ENCODE data around the gene GUCY1A2. TPM values are rescaled to one million over a fixed set of nuclear protein-coding genes. Genes with fewer than 3 reads are reported as not detected.

Gene GUCY1A2
- total RNA-seq, 4 donors from 2014 or later: 0.37 to 2.0 (median 0.67) TPM

DNA sequence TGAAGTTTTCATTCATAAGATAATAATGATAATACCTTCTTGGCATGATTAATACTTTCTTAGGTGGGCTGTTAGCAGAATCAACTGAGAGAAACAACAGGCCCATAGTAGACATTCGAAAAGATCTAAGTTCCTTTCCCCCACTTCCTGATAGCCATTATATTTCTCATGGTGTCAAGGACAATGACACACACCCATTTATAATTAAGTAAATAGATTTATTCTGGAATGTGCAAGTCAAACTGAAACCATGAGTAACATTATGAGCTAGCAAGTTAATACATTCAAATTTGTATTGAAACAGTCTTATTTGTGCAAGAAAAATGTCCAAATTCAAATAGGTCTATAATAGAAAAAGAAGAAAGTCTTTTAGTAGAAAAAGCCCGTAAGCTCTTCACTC is 301.1 kb downstream of the GUCY1A2 start:
- Histone ChIP-seq H3K4me1 (no peaks in the 10 kb centered on the region), H3K36me3 (no peaks in the 10 kb centered on the region), H3K4me3 (no peak overlapping the region), H3K9me3 (no peaks in the 10 kb centered on the region), H3K27ac (no peak overlapping the region), H3K27me3 (no peaks in the 10 kb centered on the region)
- 53 to 68% methylated on average over 2 of the region's 2 CpGs for WGBS, 2 donors (ENCODE audit: low coverage in 1 of 2)
- no peak for DNase-seq
- intact Hi-C loops (cut with DNase I; ENCODE audit: low total_unique reads): no loop called here
- in situ Hi-C loops (cut with MboI; ENCODE audit: low pct_ligation_motif_present in 1 of 4, low pct_unique_long_range_greater_than_20kb in 1 of 4, low sequenced_read_pairs in 3 of 4): no loop called here
- TF ChIP-seq POLR2A (IDR thresholded peaks at IDR 0.05) (no peak), POLR2AphosphoS5 (IDR thresholded peaks at IDR 0.05) (no peak), EP300 (IDR thresholded peaks at IDR 0.05; ENCODE audit: low read depth) (no peak)

DNA sequence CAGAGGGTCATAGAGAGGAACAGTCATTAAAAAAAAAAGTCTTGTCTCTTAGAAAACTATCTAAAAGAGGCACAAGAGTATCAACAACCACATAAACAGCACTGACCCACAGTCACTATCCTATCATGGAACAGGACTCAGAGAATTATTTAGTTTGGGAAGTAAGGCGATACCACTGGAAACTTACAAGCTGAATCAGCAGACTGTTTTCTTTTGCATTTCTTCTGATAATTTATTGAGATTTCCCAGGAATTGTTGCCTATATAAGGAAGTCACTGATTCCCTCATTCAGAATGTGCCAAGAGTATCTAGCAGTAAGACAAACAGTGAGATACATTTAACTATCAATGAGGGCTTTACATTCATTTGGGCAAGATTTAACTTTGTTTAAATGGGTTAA is 304.1 kb downstream of the GUCY1A2 start:
- Histone ChIP-seq H3K4me1 (no peaks in the 10 kb centered on the region), H3K27ac (no peak overlapping the region), H3K4me3 (no peak overlapping the region), H3K27me3 (no peaks in the 10 kb centered on the region), H3K9me3 (no peaks in the 10 kb centered on the region), H3K36me3 (no peaks in the 10 kb centered on the region)
- TF ChIP-seq EP300 (IDR thresholded peaks at IDR 0.05; ENCODE audit: low read depth) (no peak), POLR2AphosphoS5 (IDR thresholded peaks at IDR 0.05) (no peak), POLR2A (IDR thresholded peaks at IDR 0.05) (no peak)
- TF ChIP-seq, protein P1, sequence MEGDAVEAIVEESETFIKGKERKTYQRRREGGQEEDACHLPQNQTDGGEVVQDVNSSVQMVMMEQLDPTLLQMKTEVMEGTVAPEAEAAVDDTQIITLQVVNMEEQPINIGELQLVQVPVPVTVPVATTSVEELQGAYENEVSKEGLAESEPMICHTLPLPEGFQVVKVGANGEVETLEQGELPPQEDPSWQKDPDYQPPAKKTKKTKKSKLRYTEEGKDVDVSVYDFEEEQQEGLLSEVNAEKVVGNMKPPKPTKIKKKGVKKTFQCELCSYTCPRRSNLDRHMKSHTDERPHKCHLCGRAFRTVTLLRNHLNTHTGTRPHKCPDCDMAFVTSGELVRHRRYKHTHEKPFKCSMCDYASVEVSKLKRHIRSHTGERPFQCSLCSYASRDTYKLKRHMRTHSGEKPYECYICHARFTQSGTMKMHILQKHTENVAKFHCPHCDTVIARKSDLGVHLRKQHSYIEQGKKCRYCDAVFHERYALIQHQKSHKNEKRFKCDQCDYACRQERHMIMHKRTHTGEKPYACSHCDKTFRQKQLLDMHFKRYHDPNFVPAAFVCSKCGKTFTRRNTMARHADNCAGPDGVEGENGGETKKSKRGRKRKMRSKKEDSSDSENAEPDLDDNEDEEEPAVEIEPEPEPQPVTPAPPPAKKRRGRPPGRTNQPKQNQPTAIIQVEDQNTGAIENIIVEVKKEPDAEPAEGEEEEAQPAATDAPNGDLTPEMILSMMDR (IDR thresholded peaks at IDR 0.05): no peak
- in situ Hi-C loops (cut with MboI; ENCODE audit: low pct_ligation_motif_present in 1 of 4, low pct_unique_long_range_greater_than_20kb in 1 of 4, low sequenced_read_pairs in 3 of 4) (no loop called here), intact Hi-C loops (cut with DNase I; ENCODE audit: low total_unique reads) (no loop called here)
- no peak for DNase-seq
- WGBS, 2 donors (ENCODE audit: low coverage in 1 of 2): 85 to 100% methylated on average over 1 of the region's 1 CpG

DNA sequence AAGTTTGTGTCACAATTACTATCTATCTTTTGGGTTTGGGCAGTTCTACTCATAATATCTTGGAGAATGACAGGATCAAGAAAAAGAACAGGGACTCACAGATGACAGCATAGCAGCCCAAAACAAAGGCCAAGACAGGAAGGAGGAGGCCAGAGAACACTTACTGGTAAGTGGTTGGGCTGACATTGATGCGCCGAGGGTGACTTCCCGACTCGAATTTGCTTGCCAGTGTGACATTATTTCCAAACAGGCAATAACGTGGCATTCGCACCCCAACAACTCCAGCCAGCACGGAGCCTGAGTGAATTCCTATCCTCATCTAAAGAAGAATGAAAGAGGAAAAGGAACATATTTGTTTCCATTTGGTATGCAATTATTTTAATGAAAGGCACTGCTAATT is 309.9 kb downstream of the GUCY1A2 start:
- H3K27ac ChIP-seq: no peak overlapping the region
- no peaks in the 10 kb centered on the region for H3K27me3 ChIP-seq
- 77 to 78% methylated on average over 6 to 7 of the region's 7 CpGs for WGBS, 2 donors (ENCODE audit: low coverage in 1 of 2)
- intact Hi-C loops (cut with DNase I; ENCODE audit: low total_unique reads) (no loop called here), in situ Hi-C loops (cut with MboI; ENCODE audit: low pct_ligation_motif_present in 1 of 4, low pct_unique_long_range_greater_than_20kb in 1 of 4, low sequenced_read_pairs in 3 of 4) (no loop called here)
- TF ChIP-seq EP300 (IDR thresholded peaks at IDR 0.05; ENCODE audit: low read depth) (no peak), POLR2AphosphoS5 (IDR thresholded peaks at IDR 0.05) (no peak), POLR2A (IDR thresholded peaks at IDR 0.05) (no peak)
- TF ChIP-seq, protein P1 (IDR thresholded peaks at IDR 0.05): no peak
- no peaks in the 10 kb centered on the region for H3K36me3 ChIP-seq
- no peaks in the 10 kb centered on the region for H3K4me1 ChIP-seq
- no peak for DNase-seq
- no peaks in the 10 kb centered on the region for H3K9me3 ChIP-seq
- H3K4me3 ChIP-seq: no peak overlapping the region

DNA sequence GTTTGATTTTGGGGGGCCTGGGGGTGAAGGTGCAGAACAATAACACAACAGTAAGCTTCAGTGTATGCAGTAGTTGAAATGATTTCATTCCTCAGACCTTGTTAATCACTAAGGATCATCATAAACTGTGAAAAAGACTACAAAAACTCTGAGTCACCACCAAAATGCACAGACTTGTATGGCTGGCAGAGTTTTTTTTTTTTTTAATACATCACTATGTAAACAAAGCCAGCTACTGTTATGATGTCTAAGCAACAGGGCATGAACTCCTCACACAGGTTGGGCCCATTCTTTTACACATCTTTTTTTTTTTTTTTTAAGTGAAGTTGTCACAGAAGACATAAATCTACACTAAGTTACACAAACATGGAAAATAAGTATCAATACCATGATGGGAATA is 311.9 kb downstream of the GUCY1A2 start:
- TF ChIP-seq, protein P1 (IDR thresholded peaks at IDR 0.05): no peak
- TF ChIP-seq POLR2AphosphoS5 (IDR thresholded peaks at IDR 0.05): no peak
- TF ChIP-seq EP300 (IDR thresholded peaks at IDR 0.05; ENCODE audit: low read depth): no peak
- no peak for TF ChIP-seq POLR2A (IDR thresholded peaks at IDR 0.05)
- in situ Hi-C loops (cut with MboI; ENCODE audit: low pct_ligation_motif_present in 1 of 4, low pct_unique_long_range_greater_than_20kb in 1 of 4, low sequenced_read_pairs in 3 of 4): no loop called here
- Histone ChIP-seq H3K9me3 (no peaks in the 10 kb centered on the region), H3K27me3 (no peaks in the 10 kb centered on the region), H3K36me3 (no peaks in the 10 kb centered on the region), H3K4me1 (no peaks in the 10 kb centered on the region), H3K4me3 (no peak overlapping the region), H3K27ac (no peak overlapping the region)
- intact Hi-C loops (cut with DNase I; ENCODE audit: low total_unique reads): no loop called here
- DNase-seq: no peak

DNA sequence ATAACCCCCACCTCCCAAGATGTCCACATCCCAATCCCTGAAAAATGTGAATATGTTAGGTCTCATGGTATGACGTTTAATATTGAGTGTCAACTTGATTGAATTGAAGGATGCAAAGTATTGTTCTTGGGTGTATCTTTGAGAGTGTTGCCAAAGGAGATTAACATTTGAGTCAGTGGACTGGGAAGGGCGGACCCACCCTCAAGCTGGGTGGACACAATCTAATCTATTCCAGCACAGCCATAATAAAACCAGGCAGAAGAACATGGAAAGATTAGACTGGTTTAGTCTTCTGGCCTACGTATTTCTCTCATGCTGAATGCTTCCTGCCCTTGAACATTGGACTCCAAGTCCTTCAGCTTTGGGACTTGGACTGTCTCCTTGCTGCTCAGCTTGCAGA is 315.5 kb downstream of the GUCY1A2 start:
- Histone ChIP-seq H3K4me3 (no peak overlapping the region), H3K9me3 (no peaks in the 10 kb centered on the region), H3K4me1 (no peaks in the 10 kb centered on the region), H3K27ac (no peak overlapping the region), H3K27me3 (no peaks in the 10 kb centered on the region), H3K36me3 (no peaks in the 10 kb centered on the region)
- no peak for DNase-seq
- in situ Hi-C loops (cut with MboI; ENCODE audit: low pct_ligation_motif_present in 1 of 4, low pct_unique_long_range_greater_than_20kb in 1 of 4, low sequenced_read_pairs in 3 of 4) (no loop called here), intact Hi-C loops (cut with DNase I; ENCODE audit: low total_unique reads) (no loop called here)
- 68 to 71% methylated on average over 3 of the region's 3 CpGs for WGBS, 2 donors (ENCODE audit: low coverage in 1 of 2)
- TF ChIP-seq, protein P1 (IDR thresholded peaks at IDR 0.05): no peak
- no peak for TF ChIP-seq POLR2AphosphoS5 (IDR thresholded peaks at IDR 0.05)
- TF ChIP-seq POLR2A (IDR thresholded peaks at IDR 0.05): no peak
- no peak for TF ChIP-seq EP300 (IDR thresholded peaks at IDR 0.05; ENCODE audit: low read depth)

Measured in transverse colon (tissue), 4 donors.